HS-27A (cell line): ENCODE results near the gene TET3.
A peak's percentile ranks its signal among the peaks of the same experiment; 100 is the strongest.

ENCODE experiments used
- DNase-seq: peaks from one replicate; pipeline ENCODE4 v3.0.0-alpha.2; 2012; ENCODE audit warnings: low read depth, missing footprints

The TET3 gene

DNA sequence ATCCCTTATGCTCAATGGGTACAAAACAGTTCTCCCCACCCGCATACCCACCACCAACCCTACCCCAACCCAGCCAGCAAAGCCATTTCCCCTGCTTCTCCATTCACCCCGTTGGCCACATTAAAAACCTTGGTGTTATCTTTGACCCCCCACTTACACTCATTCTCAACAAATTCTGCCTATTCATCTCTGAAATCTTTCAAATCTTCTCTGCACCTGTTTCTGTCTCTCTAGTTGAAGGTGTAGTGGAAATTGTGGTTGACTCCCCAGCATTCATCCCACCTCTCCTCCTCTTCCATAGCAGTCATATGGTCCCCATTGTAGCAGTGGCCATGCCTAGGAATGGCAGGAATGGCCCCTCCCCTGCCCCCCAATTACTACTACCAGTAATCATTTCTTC lies 20.5 kb upstream of the TET3 start:
- DNase-seq = no peak

DNA sequence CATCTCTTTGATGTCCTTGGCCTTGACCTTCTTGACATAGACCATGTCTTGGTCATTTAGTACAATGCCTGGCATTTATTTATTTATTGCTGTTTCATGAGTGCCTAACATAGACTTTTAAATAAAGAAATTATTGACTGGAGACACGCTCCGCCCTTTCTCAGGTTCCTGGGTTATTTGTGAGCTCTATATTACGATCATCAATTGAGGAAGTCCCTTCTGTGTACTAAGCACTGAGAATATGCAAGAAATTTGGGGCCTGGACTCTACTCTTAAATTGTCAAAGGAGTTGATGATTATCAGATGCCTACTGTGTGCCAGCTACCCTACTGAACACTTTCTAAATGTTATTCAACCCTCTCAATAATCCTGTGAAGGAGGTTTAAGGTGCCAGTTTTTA lies 19.7 kb upstream of the TET3 start:
- DNase-seq = no peak

DNA sequence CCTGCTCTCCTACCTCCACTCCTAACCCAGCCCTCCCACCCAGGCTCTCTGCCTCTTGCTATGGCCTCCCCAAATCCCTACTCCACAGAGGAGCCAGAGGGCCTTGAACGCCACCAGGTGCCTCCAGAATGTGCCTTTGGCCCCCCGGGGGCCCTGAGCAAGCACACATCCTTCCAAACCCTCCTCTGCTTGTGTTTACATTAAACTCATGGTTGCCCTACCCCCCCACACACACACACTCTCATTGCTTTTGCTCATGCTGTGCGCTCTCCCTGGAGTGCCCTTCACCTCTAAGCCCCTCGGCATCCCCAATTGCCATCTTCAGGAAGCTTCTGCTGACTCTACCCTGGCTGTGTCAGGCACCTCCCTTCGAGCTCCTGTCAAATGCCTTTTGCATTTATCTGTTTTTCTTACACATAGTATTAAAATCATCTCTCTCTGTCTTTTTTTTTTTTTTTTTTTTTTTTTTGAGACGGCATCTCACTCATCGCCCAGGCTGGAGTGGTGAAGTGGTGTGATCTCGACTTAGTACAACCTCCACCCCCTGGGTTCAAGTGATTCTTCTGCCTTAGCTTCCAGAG lies 16.3 kb upstream of the TET3 start:
- DNase-seq = no peak

DNA sequence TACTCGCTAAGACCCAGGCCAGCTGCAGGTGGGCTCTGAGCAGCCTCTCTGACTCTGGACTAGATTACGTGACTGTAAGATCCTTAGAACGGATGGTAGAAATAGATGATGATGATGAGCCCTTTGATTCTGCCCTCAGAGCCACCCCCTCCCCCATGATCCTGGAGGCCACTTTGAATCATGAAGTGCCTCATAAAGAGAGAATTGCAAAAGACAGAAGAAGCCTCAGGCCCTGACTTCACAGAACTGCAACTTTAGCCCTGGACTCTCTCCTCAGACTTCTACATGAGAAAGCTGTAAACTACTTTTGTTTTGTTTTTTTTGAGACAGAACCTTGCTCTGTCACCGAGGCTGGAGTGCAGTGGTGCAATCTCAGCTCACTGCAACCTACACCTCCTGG lies 15.4 kb upstream of the TET3 start:
- no peak for DNase-seq

DNA sequence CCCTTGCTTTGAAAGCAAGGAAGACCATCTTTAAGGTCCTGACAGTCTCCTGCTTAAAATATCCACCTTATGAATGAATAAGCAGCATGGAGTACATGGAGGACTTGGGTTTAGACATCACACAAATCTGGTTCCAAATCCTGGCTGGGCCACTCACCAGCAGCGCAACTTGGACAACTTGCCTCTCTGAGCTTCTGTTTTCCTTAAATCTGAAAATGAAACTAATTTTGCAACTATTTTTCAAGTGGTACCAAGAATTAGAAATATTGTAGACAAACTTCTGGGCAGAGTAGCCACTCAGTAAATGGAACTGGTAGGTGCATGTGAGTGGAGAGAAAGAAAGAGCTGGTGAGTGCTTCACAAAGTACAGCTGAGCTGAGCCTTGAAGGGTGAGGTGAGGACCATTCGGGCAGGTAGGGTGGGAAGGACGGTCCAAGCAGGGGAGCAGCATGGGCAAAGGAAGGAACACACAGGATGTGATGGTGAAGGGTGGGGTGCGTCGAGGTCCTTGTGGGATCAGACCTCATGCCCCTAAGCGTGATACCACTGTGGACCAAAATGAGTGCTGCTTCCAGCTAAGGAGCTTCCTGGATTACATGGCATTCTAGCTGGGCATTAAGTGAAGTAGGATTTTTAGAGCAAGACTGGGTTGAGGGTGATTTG lies 14.4 kb upstream of the TET3 start:
- no peak for DNase-seq

DNA sequence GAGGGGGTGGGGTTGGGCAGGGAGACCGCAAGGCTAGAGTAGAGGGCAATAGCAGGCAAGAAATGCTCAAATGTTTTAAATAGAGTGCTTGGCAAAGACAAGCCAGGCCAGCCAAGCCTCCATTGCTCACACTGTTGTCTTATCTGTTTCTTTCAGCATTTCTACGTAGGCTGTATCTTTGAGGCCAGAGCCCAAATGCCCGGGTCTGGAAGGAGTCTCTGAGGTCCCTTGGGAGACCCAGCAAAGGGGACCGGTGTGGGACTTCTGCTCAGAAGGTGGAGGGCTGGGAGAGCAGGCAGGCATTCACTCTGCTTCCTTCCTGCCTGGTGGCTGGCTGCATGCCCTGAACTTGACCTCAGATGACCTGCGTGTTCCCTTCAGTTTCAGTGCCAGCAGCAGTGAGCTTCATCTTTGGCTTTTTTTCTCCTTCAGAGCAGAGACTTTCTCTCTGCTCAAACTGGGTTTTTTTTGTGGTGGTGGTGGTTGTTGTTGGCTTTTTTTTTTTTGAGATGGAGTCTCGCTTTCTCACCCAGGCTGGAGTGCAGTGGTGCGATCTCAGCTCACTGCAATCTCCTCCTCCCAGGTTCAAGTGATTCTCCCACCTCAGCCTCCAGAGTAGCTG lies 13.7 kb upstream of the TET3 start:
- no peak for DNase-seq

DNA sequence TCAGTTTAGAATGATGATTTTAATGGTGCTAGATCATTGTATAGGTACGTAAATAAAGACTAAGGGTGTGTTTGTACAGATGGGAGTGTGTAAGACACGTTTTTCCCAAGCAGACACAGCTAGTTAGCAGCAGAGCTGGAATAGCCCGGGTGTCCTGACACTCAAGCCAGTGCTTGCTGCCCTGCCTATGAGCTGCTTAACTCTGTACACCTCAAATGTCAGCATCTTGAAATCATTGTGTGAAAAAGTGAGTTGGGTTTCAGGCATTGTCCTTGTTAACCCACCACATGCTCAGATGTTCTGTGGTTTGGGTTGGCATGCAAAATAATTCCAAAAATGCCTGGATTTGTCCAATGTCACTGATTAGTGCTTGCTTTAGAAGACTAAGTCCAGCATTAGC lies 13.0 kb upstream of the TET3 start:
- no peak for DNase-seq

DNA sequence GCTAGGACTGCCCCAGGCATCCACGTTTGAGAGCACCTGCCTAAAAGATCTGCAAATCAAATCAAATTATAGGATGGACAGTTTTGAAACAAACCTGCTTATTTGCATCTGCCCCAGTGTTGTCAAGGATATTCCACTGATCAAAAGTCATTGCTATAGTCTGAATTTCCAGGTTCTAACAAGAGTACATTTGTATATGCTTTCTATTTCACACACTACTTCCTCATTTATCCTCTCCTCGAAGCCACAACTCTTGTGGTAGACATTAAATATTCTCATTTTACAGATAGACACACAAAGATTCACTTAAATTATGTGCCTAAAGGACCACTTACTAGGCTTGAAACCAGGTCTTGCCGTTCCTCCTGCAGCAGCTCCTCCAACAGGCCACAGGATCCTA lies 11.9 kb upstream of the TET3 start:
- DNase-seq = no peak

DNA sequence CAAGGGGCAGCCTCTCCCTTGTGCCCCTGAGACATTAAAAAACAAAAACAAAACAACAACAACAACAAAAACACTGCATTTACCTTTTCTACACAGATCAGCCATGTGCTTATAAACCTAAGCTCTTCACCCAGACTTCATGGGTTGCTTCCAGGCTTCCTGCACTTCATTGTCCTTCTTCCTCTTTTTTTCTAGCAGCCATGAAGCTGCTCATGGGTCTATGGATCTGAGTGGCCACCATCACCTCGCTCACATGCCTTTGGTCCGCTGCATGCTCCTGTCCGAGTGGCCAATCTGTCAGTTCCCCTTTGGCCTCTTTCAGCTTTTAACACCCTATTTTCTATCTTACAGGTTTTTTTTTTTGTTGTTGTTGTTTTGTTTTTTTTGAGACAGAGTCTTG lies 9.0 kb upstream of the TET3 start:
- no peak for DNase-seq

DNA sequence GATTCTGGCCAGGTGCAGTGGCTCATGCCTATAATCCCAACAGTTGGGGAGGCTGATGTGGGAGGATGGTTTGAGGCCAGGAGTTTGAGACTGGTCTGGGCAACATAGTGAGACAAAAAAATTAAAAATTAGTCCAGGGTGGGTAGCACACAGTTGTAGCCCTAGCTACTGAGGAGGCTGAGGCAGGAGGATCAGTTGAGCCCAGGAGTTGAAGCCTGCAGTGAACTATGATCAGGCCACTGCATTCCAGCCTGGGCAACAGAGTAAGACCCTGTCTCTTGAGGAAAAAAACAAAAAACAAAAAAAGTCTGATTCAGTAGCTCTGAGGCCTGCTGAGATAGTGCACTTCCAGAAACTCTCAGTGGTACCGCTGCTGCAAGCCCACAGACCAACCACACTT lies 7.9 kb upstream of the TET3 start:
- no peak for DNase-seq

DNA sequence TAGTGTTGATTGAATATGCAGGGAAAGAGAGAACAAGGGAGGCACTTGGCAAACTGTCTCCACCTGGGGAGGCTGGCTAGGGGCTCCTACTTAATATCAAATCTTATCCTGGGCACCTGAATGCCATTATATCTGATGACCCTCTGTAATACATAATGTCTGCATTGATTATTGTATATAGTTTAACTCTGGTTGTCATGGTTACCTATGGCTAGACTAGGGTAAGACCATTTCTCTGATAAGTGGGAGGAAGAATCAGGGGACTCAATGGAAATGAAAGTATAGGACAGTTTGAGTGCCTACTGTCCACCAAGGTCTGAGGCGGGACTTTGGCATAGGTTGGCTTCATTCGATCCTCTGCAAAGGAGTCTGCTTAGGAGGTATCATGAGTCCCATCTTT lies 7.2 kb upstream of the TET3 start:
- DNase-seq = no peak

DNA sequence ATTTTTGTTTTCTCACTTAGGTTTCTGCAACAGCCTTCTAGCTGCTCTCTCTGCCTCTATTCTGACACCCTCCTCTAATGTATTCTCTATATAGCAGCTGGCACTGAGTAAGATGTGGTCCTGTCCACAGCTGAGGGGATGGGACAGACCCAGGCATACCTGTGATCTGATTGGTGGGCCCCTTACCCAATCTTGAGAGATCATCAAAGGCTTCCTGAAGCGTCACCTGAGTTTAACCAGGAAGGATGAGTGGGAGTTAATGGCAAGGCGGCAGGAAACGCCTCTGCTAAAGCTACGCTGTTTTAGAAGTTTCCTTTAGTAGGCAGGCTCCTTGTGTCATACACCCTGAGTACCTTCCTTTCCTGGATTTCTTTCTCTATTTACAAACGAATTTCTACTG lies 5.7 kb upstream of the TET3 start:
- no peak for DNase-seq

DNA sequence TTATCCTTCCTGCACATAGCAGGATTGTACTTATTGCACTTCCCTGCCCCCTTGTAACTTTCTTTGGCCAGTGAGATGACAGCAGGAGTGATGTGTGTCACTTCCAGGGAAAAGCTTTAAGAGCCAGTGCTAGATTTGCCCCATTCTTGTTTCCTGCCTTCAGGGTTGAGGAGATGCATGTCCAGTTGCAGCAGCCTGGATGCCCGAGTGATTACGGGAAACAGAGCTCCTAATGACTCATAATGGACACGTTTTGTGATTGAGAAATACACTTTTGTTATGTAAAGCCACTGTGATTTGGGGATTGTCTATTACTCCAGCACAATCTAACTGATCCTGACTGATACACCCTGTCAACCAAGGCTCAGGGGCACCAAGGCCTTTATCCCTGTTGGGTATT lies 5.0 kb upstream of the TET3 start:
- peak; percentile 57 for DNase-seq

DNA sequence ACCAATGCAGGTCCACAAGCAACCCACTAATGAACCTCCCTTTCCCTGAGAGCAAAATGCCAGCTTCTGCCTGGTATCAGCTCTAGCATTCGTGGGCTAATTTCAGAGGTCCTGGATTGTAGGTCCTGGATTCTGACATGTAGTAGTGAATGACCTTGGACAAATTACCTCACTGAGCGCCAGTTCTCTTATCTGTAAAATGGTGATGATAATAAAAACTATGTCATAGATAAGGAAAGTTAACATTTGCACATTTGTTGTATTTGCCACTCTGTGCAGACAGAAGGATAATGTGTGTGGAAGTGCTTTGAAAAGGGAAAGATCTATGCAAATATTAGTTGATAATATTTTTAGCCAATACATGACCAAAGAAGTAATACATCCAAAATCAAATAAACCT lies 4.1 kb upstream of the TET3 start:
- DNase-seq = no peak

DNA sequence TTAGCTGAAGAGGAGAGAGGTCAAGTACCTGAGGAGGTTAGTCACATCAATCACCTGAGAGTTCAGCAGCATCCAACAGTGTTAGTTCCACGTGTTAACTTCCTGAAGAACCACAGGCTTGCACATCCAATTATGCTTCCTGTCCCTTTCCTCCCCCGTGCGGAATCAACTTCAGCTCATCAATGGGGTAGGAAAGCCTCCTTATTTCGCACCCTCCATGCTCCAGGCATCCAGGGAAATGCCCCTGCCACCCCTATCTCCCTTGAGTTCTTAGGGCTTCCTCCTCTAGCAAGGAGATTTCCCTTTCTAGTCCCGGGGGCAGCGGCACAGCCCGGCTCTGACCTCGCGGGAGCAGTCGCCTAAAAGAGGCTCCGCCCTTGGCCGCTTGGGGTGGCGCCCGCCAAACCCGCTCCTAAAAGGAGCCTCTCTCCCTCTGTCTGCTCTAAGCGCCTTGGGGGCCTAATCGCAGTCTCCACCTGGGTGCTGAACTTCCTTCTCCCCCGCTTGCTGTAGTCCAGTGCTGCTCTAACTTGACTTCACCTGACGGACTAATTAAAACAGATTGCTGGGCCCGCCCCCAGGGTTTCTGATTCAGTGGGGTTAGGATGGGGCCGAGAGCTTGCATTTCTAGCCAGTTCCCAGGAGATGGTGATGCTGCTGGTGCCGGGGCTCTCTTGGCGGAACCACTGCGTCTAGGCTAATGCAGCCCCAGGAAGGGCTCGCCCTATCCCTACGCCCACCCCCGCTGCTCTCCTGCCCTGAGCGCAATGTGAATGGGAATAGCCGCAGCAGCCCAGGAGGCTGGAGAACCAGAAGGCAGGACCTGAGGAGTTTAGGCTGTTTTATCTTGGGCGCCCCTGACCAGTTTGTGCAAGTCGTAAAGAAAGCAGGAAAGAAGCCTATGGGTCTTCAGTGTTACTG lies 3.4 kb upstream of the TET3 start:
- no peak for DNase-seq

DNA sequence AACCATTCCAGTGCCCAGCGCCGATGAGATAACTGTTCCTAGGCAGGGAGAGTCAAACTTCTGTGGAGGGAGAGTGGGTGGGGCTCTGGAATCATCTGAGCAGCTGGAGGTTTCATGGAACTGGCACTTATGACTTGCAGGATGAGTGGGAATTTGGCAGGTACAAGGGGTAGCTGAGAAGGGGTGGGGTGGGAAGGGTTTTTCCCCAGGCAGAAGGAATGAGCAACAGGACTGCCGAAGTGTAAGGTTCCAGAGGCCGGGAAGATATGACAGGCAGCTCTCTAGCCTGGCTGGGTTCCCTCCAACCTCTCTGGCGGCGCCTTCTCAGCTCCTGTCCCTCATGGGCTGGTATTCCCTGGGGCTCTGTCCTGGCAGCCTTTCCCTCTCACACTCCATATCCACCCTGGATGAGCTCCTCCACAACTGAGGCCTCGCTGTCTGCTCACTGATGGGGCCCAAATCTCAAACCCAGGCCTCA lies 2.5 kb upstream of the TET3 start:
- DNase-seq = no peak

DNA sequence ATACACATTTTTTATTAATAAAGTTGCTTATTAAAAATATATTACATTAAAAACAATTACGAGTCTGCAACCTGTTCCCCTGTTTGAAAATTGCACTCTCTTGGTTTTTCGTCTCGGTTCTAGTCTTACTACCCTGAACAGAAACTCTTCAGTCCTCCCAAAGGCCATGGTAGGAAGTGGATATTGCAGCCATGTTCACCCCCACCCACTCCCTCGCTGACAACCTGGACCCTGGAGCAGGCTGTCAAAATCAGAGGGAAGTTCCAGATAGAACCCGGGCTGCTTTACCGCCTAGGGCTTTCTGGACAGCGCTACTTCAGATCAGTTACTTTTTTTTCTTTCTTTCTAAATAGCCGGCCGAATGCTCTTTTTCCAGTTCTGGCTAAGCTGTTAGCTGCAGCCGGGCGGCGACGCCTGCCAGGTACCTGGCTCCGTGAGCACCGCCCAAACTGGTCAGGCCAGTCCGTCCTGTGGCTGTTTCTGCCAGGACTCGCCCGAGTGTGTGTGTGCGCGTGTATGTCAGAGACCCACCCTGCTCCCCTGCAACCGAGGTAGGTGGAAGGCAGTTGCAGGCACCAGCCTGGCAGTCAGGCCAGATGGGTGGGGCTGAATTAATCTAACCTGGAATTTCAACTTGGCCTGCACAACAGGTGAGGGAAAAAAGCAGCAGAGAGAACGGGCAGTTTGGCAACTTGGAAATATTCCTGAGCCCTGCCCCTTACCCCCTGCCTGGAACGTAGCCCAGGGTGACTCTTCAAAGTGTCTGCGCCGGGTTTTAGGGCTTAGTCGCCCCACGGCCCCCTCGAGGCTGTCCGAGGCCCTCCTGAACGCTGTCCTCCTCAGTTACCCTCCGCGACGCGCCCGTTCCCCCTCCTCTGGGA lies 1.1 kb upstream of the TET3 start:
- no peak for DNase-seq

DNA sequence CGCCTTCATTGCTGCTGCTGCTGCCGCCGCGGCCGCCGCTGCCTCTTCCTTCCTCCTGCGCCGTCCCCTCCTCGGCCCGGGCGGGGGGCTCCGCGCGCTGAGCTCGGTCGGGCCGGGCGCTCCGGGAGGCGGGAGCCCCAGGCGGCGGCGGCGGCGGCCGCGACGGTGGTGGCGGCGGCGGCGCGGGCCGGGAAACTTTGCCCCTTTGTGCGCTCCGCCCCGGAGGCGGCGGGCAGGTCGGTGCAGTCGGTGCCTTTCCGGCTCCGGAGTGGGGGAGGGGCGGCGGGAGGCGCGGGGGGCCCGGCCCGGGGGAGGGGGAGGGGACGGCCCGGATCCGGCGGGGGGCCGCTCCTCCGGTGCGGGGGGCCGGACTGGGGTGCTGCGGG lies 205 bp downstream of the TET3 start:
- DNase-seq = no peak

DNA sequence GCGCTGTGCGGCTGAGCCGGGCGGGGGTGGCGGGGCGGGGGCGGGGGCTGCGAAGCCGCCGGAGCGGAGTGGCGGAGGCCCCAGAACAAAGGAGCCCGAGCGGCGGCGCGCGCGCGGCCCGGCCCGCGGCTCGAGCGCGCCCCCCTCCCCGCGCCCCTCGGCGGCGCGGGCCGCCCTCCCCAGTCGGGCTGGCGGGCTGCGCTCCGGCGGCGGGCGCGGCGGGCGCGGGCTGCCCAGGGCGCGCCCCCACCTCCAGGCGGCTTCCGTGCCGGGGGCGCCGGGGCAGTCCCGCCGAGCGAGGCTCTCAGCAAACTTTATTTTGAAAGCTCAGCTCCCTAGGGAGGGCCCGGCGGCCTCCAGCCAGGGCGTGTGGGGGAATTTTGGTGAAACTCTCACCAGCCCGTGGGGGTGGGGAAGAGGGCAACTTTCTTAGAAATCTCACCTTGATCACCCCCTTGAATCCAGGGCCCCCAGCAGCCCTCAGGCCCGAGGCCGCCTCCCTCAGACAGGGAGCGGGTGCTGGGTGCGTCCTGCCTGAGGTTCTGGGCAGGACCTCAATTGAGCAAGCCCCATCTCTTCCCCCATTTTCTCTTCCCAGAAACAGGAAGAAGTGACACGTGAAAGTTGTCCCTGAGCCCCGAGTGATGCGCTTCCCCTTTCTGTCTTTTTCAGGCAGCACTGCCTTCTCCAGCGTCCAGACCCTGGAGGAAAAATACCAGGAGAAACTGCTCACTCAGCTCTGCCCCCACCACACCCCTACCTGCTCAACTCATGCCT lies 786 bp downstream of the TET3 start:
- peak; percentile 14 for DNase-seq

DNA sequence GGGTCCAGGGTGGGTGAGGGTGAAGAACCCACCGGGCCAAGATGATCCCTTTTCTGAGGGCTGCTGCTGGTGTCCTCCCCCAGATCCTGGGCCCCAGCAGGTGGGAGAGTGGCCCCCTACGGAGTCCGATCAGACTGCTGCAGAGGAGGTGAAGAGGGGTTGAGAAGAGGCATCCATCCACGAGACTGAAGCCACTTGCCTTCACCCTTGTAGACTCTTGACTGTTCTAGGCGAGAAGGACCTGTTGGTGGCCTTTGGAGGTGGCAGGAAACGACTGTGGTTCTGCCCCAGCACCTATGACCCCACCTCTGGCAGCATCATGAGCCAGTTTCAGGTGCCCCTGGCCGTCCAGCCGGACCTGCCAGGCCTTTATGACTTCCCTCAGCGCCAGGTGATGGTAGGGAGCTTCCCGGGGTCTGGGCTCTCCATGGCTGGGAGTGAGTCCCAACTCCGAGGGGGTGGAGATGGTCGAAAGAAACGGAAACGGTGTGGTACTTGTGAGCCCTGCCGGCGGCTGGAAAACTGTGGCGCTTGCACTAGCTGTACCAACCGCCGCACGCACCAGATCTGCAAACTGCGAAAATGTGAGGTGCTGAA lies 1.5 kb downstream of the TET3 start:
- no peak for DNase-seq
